Cardiac fibroblast (primary cell): ENCODE results near the gene TRAF7.
A peak's percentile ranks its signal among the peaks of the same experiment; 100 is the strongest.

Experiments used
- DNase-seq, 2 donors: peaks; one replicate each; pipeline versions ENCODE4 v3.0.0 to v3.0.0-alpha.2; 2010; ENCODE audit warnings: low read depth in 2 of 2
- H3K4me3 ChIP-seq, 2 donors: replicated peaks in 1 of 2; 1 replicate in 1 of 2; 2 replicates in 1 of 2; pipeline ENCODE4 v1.5.1; 2011; ENCODE audit warnings: low read depth in 2 of 2, low read length in 2 of 2, mild to moderate bottlenecking in 2 of 2, moderate library complexity in 1 of 2
- CTCF ChIP-seq: IDR thresholded peaks from one replicate; pipeline ENCODE4 v1.5.1; 2011; ENCODE audit warnings: low read depth, mild to moderate bottlenecking, low read length, inconsistent platforms

The TRAF7 gene

GRCh38 chr16:2176047-2176446, 20.5 kb downstream of the TRAF7 start:
- H3K4me3 ChIP-seq, result no peak overlapping the region
- no peak for DNase-seq
- no peak for TF ChIP-seq CTCF

GRCh38 chr16:2177101-2177500, 21.5 kb downstream of the TRAF7 start:
- no peak for TF ChIP-seq CTCF
- H3K4me3 ChIP-seq, result no peak overlapping the region
- no peak for DNase-seq

GRCh38 chr16:2177561-2177960, 22.0 kb downstream of the TRAF7 start:
- no peak for TF ChIP-seq CTCF
- no peak for DNase-seq
- no peak overlapping the region for H3K4me3 ChIP-seq

- TF ChIP-seq CTCF, result no peak
These were observed 22.9 kb downstream of the TRAF7 start for GRCh38 chr16:2178321-2179106.

GRCh38 chr16:2179107-2179501, 23.5 kb downstream of the TRAF7 start:
- DNase-seq, result no peak
- TF ChIP-seq CTCF, result no peak
- no peak overlapping the region for H3K4me3 ChIP-seq

More at GRCh38 chr16:2178321-2179106, 22.9 kb downstream of the TRAF7 start:
- DNase-seq, result peak; percentile 30 to 43
- H3K4me3 ChIP-seq, result no peak overlapping the region

GRCh38 chr16:2179576-2179975, 24.0 kb downstream of the TRAF7 start:
- no peak for TF ChIP-seq CTCF
- H3K4me3 ChIP-seq, result no peak overlapping the region
- DNase-seq, result no peak

GRCh38 chr16:2180461-2180860, 24.9 kb downstream of the TRAF7 start:
- TF ChIP-seq CTCF, result no peak
- H3K4me3 ChIP-seq, result no peak overlapping the region
- no peak for DNase-seq
